GM12873 (cell line): ENCODE results near the gene AP1M1.

Experiments used
- CTCF ChIP-seq: IDR thresholded peaks from 2 replicates; pipeline ENCODE4 v1.5.1; 2012; ENCODE audit warnings: low read depth, mild to moderate bottlenecking, moderate library complexity, low read length, control low read depth; ENCODE audit not compliant: insufficient read depth; ENCODE audit errors: missing control alignments

AP1M1 gene

DNA sequence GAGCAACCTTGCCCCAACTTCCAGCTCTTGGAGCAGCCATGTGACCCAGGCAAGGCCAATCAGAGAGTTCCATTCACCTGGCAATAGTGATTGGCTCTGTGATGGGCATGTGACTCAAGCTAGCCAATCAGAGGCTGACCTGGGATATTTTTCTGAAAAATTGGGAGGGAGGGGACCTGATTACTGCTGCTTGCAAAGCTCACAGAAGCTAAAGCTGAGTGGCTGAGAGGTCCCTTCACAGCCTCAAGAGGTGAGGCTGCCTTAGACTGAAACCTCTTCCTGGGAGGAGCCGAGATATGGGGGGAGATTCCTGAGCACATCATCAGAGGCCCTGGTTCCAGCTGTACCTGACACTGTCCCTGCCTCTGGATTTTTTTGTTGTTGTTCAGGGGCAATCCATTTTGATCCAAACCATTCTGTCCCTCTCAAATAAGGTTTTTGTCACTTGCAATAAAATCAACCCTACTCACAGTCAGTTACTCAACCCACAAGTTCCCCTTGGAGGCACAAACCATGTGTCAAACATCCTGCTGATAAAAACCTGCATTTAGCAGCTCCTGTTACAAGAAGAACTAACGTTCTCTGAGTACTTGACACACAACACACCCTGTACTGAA lies 29.1 kb upstream of the AP1M1 start:
- no peak for TF ChIP-seq CTCF

GRCh38 chr19:16170134-16170533 lies 27.6 kb upstream of the AP1M1 start:
- TF ChIP-seq CTCF: no peak

DNA sequence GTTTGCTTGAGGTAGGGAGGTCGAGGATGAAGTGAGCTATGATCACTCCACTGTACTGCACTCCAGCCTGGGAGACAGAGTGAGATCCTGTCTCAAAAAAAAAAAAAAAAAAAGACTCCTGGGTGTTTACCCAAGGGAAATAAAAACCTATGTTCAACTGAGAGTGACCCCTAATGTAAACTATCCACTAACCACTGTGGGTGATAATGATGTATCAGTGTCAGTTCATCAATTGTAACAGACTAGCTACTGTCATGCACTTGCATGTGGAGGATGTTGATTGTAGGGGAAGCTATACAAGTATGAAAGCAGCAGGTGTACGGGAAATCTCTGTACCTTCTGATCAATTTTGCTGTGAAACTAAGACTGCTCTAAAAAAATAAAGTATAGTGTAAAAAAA lies 21.8 kb upstream of the AP1M1 start:
- TF ChIP-seq CTCF: no peak

DNA sequence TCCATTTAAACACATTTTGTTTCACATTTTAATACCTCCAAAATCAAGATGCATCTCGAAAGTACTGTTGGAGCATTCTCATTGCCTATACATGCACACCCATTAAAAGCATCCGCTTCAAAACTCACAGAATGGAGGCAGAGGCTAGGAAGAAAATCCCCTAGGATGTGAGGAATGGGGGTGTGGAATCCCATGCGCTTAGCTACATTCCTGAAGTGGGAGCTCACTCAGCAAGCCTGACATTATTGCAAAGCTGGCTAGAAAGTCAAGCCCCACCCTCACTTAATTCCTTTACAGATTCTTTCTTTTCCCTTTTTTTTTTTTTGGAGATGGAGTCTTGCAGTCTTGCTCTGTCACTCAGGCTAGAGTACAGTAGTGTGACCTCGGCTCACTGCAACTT lies 17.1 kb upstream of the AP1M1 start:
- TF ChIP-seq CTCF: no peak

DNA sequence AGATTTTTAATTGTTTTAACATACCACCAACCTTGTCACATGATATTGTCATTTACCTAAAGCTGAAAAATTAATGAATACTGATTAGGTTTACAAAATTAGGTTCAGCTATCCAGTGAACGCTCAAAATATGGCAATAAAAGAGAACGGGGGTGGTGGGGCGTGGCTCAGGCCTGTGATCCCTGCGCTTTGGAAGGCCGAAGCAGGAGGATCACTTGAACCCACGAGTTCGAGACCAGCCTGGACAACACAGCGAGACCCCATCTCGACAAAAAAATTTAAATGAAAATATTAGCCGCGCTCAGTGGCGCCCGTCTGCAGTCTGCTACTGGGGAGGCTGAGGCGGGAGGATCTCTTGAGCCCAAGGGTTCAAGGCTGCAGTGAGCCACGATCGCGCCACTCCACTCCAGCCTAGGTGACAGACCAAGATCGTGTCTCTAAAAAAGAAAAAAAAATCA lies 13.0 kb upstream of the AP1M1 start:
- no peak for TF ChIP-seq CTCF

GRCh38 chr19:16185123-16185767 lies 12.5 kb upstream of the AP1M1 start, which contains the start of gene FAM32A:
Gene FAM32A (plus strand): TSS chr19:16185410. CDS start chr19:16185443, 33 bp downstream.
- TF ChIP-seq CTCF: peak; percentile 25

- peak; percentile 60 for TF ChIP-seq CTCF
Measured at GRCh38 chr19:16185768-16186123, 12.0 kb upstream of the AP1M1 start.
